Amniotic stem cell (primary cell): ENCODE measurements around the gene USP22.
"Not testable (repeated sequence)": the region's sequence is repeated elsewhere in the genome, so short reads cannot be mapped to it uniquely, and the experiment has no call there.

Source experiments
- DNase-seq: peaks from one replicate; lab custom pipeline; 2025; lab: John Stamatoyannopoulos, UW

The USP22 gene

GRCh38 chr17:20988001-20988636 lies 54.7 kb downstream of the USP22 start:
- no peak for DNase-seq

- DNase-seq: no peak
Observed at GRCh38 chr17:20987511-20987910, 55.3 kb downstream of the USP22 start.

- DNase-seq: no peak
Observed at GRCh38 chr17:20986767-20987510, 55.9 kb downstream of the USP22 start.

- DNase-seq: no peak
Observed at GRCh38 chr17:20983359-20983637, 59.5 kb downstream of the USP22 start.

GRCh38 chr17:20982589-20983358 lies 60.0 kb downstream of the USP22 start:
- DNase-seq: no peak

GRCh38 chr17:20981046-20981920 lies 61.5 kb downstream of the USP22 start:
- no peak for DNase-seq

GRCh38 chr17:20979792-20980083 lies 63.1 kb downstream of the USP22 start:
- no peak for DNase-seq

GRCh38 chr17:20979007-20979791 lies 63.6 kb downstream of the USP22 start:
- DNase-seq: not testable (repeated sequence)

GRCh38 chr17:20977609-20978253 lies 65.1 kb downstream of the USP22 start:
- not testable (repeated sequence) for DNase-seq

- DNase-seq: no peak
Observed at GRCh38 chr17:20975566-20975965, 67.2 kb downstream of the USP22 start.

- no peak for DNase-seq
Observed at GRCh38 chr17:20970329-20970728, 72.5 kb downstream of the USP22 start.

- no peak for DNase-seq
Observed at GRCh38 chr17:20968913-20969616, 73.7 kb downstream of the USP22 start.

GRCh38 chr17:20967776-20968175 lies 75.0 kb downstream of the USP22 start:
- DNase-seq: no peak

- DNase-seq: no peak
Observed at GRCh38 chr17:20966870-20967269, 75.9 kb downstream of the USP22 start.

- no peak for DNase-seq
Observed at GRCh38 chr17:20965492-20965891, 77.3 kb downstream of the USP22 start.

GRCh38 chr17:20961586-20961985 lies 81.2 kb downstream of the USP22 start:
- no peak for DNase-seq

GRCh38 chr17:20960871-20961270 lies 81.9 kb downstream of the USP22 start:
- DNase-seq: no peak

GRCh38 chr17:20955427-20956323 lies 87.1 kb downstream of the USP22 start:
- DNase-seq: no peak

- DNase-seq: no peak
Observed at GRCh38 chr17:20954794-20955193, 88.0 kb downstream of the USP22 start.
